Measurements from ENCODE around the gene CHST11.

DNA sequence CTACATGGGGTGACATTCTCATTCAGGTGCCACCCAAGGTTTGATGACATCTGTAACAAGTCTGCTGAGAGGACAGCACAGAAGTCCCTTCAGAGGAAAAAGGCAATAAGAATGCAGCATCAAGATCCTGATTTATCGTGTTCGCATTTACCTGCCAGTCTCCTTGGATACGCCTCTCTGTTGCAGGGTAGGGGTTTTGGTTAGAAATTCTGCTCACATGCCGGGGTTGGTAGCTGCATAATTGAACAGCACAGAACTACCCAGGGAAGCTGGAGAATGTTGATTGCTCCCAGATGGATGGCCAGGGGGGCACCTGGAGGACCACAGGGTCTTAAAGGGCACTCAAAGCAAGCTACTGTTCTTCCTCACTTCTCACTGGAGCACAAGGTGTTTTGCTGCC, 31.1 kb upstream of the CHST11 start:
- no peak for TF ChIP-seq POLR2A (IDR thresholded peaks at IDR 0.05; ENCODE audit: low read length)
- no peak for TF ChIP-seq GATA1 (IDR thresholded peaks at IDR 0.05; ENCODE audit: low read depth, low read length)
